ENCODE results near the gene HIRA. TPM values are rescaled to one million over a fixed set of nuclear protein-coding genes. Genes with fewer than 3 reads are reported as not detected.
A peak's percentile ranks its signal among the peaks of the same experiment; 100 is the strongest.

Gene HIRA
- total and polyA plus RNA-seq, 9 of the 15 experiments (the other 6 are each of a cell fraction or from before 2014, with no cell fraction given): 0.96 to 132 (median 58.4) TPM

DNA sequence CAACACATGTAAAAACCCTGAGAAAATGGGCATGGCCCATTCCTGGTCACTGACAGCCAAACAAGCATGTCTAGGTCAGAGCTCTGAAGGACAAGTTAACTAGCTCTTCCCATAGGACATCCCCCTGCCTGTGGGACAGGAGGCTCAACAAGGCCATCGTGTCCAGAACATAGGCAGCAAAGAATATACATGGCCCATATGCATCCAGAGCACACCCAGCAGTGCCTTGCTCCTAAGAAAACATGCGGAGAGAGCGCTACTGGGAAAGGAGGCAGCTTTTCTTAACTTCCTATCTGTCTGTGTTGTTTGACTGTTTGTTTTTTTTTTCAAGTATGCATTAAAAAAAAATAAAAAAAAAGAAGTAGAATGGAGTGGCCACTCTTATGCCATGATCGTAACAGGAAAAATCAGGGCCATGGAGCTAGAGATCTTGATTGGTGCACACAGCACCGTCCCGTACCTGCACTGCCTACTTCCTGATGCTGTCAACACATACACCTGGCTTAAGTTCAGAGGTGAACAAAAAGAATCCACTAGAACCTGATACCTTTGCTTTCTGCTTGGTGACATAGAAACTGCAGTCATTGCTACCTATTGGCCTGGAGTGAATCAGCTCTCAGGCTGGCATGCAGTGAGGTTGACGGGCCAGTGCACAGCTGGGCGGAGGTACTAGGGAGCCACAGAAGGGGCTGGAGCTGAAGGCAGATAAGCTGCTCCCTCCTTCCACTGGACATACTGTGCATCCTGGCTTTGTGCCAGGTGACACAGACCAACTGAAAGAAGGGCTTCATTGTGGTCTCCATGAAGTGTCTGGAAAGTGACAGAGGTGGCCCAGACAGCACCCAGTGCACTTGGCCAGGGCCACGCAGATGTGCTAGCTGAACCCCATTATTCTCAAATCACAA, 35.6 kb upstream of the HIRA start:
- POLR2A ChIA-PET: interaction anchor here (0.7 to 13.6 kb wide), 9 partner anchors 10 to 352 kb away, joined by 3 to 148 read pairs (median 3); partner anchors contain the start of genes C22orf39, CDC45 and UFD1
- 93% methylated on average over 9 of the region's 9 CpGs for WGBS (ENCODE audit: insufficient coverage, low coverage, missing lambda C conversion rate)
- TF ChIP-seq CEBPG (CRISPR knock-in tag; IDR thresholded peaks at IDR 0.05) (peak; percentile 55), CEBPG (tag; conservative IDR thresholded peaks at IDR 0.05 in 1 of 2, IDR thresholded peaks at IDR 0.05 in 1 of 2) (no peak), BCOR (IDR thresholded peaks at IDR 0.05) (0 out of 2 replicates have a peak, but pooled peaks have one; percentile 21), EZH2 (IDR thresholded peaks at IDR 0.05; ENCODE audit: borderline replicate concordance, low read depth, low read length) (no peak), FOS (IDR thresholded peaks at IDR 0.05; ENCODE audit: extremely low read depth, insufficient read length) (no peak), ZNF696 (CRISPR knock-in tag; conservative IDR thresholded peaks at IDR 0.05) (no peak), ZNF184 (CRISPR knock-in tag; IDR thresholded peaks at IDR 0.05) (peak; percentile 21; the same call in 1 of the 2 replicates), NR2C2 (CRISPR knock-in tag; IDR thresholded peaks at IDR 0.05) (0 out of 2 replicates have a peak, but pooled peaks have one; percentile 46), NR2C2 (tag; IDR thresholded peaks at IDR 0.05) (no peak)
- TF ChIP-seq, protein P1, sequence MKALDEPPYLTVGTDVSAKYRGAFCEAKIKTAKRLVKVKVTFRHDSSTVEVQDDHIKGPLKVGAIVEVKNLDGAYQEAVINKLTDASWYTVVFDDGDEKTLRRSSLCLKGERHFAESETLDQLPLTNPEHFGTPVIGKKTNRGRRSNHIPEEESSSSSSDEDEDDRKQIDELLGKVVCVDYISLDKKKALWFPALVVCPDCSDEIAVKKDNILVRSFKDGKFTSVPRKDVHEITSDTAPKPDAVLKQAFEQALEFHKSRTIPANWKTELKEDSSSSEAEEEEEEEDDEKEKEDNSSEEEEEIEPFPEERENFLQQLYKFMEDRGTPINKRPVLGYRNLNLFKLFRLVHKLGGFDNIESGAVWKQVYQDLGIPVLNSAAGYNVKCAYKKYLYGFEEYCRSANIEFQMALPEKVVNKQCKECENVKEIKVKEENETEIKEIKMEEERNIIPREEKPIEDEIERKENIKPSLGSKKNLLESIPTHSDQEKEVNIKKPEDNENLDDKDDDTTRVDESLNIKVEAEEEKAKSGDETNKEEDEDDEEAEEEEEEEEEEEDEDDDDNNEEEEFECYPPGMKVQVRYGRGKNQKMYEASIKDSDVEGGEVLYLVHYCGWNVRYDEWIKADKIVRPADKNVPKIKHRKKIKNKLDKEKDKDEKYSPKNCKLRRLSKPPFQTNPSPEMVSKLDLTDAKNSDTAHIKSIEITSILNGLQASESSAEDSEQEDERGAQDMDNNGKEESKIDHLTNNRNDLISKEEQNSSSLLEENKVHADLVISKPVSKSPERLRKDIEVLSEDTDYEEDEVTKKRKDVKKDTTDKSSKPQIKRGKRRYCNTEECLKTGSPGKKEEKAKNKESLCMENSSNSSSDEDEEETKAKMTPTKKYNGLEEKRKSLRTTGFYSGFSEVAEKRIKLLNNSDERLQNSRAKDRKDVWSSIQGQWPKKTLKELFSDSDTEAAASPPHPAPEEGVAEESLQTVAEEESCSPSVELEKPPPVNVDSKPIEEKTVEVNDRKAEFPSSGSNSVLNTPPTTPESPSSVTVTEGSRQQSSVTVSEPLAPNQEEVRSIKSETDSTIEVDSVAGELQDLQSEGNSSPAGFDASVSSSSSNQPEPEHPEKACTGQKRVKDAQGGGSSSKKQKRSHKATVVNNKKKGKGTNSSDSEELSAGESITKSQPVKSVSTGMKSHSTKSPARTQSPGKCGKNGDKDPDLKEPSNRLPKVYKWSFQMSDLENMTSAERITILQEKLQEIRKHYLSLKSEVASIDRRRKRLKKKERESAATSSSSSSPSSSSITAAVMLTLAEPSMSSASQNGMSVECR (CRISPR knock-in tag; IDR thresholded peaks at IDR 0.05): peak; percentile 73; the same call in 1 of the 2 replicates
- TF ChIP-seq, protein P2, sequence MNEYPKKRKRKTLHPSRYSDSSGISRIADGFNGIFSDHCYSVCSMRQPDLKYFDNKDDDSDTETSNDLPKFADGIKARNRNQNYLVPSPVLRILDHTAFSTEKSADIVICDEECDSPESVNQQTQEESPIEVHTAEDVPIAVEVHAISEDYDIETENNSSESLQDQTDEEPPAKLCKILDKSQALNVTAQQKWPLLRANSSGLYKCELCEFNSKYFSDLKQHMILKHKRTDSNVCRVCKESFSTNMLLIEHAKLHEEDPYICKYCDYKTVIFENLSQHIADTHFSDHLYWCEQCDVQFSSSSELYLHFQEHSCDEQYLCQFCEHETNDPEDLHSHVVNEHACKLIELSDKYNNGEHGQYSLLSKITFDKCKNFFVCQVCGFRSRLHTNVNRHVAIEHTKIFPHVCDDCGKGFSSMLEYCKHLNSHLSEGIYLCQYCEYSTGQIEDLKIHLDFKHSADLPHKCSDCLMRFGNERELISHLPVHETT (CRISPR knock-in tag; conservative IDR thresholded peaks at IDR 0.05 in 1 of 2, IDR thresholded peaks at IDR 0.05 in 1 of 2): peak in 1 of 2 experiments; percentile 20; a peak in 1 of 4 replicates
- TF ChIP-seq, protein P3, sequence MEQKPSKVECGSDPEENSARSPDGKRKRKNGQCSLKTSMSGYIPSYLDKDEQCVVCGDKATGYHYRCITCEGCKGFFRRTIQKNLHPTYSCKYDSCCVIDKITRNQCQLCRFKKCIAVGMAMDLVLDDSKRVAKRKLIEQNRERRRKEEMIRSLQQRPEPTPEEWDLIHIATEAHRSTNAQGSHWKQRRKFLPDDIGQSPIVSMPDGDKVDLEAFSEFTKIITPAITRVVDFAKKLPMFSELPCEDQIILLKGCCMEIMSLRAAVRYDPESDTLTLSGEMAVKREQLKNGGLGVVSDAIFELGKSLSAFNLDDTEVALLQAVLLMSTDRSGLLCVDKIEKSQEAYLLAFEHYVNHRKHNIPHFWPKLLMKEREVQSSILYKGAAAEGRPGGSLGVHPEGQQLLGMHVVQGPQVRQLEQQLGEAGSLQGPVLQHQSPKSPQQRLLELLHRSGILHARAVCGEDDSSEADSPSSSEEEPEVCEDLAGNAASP (IDR thresholded peaks at IDR 0.05): no peak

More for the DNA sequence above, 35.6 kb upstream of the HIRA start:
- Histone ChIP-seq H2AFZ (ENCODE audit: low read depth, low read length) (no peak overlapping the region), H3K4me3 (no peak overlapping the region), H3K79me2 (ENCODE audit: control insufficient read depth, insufficient read depth, low read length) (no peaks in the 10 kb centered on the region), H4K20me1 (replicated peaks; ENCODE audit: control insufficient read depth, insufficient read depth, low read length) (peaks cover 16% of the 10 kb centered on the region), H3K9me3 (replicated peaks; ENCODE audit: control insufficient read depth, insufficient read depth, low read depth, low read length) (no peaks in the 10 kb centered on the region), H3K27ac (ENCODE audit: extremely low read depth, low read depth, low read length) (no peak overlapping the region), H3K9ac (ENCODE audit: insufficient read depth in 1 of 2, low read depth in 2 of 2, low read length in 2 of 2) (no peak overlapping the region), H3K9me1 (ENCODE audit: control insufficient read depth, insufficient read depth, low read length) (peaks cover 9% of the 10 kb centered on the region), H3K36me3 (ENCODE audit: control insufficient read depth, insufficient read depth, low read length) (peaks cover 100% of the 10 kb centered on the region), H3K27me3 (ENCODE audit: control insufficient read depth in 2 of 2, insufficient read depth in 2 of 2, low read length in 2 of 2) (no peaks in the 10 kb centered on the region), H3K4me1 (replicated peaks in 1 of 2; ENCODE audit: control insufficient read depth in 2 of 2, insufficient read depth in 2 of 2, low read length in 2 of 2) (no peaks in the 10 kb centered on the region), H3K4me2 (ENCODE audit: insufficient read depth, low read length) (no peak overlapping the region)
- intact Hi-C loops (cut with micrococcal nuclease): no loop called here
- in situ Hi-C loops (cut with MboI): no loop called here
- BruUV-seq (replicated peaks): no TSS peak
- no peak for FAIRE-seq
- DNase-seq (ENCODE audit: extremely low read depth in 1 of 4, low spot score in 3 of 4): peak in 2 of 4 experiments; percentile 46 to 61
- ATAC-seq: no peak; the same call in 2 of the 3 replicates
- CTCF ChIA-PET (ENCODE audit: low intra/inter-chr PET ratio): no interaction called here
